Subcutaneous adipose tissue (tissue), 4 donors: ENCODE data around the gene RAE1. TPM values are rescaled to one million over a fixed set of nuclear protein-coding genes. Genes with fewer than 3 reads are reported as not detected.

ENCODE experiments used
- CTCF ChIP-seq: fragments of 450-650 bp; IDR thresholded peaks from one replicate; pipeline ENCODE4 v1.5.1; 2016; ENCODE audit warnings: low read depth, mild to moderate bottlenecking, control low read depth, antibody characterized with exemption, moderate library complexity
- total RNA-seq, 4 donors: library from RNA; depleted of rRNA; stranded (reverse); fragments of >200 nt; gene quantifications; one replicate each; pipeline ENCODE4 v1.1.0, GENCODE V29; 2016

RAE1 gene
- total RNA-seq, 4 donors from 2014 or later: 13.9 to 39.5 (median 16.4) TPM

DNA sequence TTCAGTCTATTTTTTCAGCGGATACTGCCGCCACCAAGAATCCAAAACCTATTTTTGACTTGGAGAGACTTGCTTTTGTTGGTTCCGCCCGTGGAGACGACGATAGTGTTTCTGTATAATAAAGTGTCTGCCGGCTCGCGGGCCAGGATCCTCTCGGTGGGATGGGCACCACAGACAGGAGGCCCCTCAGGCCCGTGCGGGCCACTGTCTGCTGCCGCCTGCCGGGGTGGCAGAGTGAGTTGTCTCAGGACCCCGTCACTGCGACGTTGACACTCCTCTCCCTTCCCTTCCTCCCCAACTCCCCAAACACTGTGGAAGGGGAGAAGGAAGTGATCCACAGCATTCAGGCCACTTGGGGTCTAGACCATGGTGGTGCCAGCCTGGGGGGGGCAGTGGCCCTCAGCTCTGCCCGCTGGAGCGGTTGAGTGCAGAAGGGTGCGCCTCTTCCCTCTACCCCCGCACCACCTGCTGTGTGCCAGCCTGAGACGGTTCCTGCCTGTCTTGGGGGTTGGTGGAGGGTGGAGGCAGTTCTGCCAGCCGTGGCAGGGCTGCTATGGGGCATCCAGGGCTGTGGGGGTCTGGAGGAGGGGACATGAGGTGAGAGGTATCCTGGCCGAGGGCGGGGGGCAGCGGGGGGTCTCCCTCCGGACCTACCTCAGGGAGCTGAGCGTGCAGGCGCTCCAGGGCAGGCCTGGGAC lies 57.6 kb downstream of the RAE1 start:
- no peak for TF ChIP-seq CTCF

DNA sequence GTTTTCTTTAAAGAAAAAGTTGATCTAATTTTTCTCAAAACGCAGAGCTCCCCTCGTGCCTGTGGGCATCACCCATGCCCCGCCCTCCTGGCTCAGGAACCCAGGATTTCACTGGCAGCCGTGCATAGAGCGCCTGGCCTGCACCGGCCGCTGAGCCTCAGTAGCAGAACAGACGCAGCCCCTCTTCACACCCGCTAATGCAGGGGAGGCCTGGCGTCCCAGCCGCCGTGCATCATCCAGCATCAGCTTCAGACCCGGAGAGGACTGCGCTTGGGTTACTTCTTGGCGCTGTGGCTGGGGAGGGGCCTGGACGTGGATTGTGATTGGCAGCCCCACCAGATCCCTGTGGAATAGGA lies 58.2 kb downstream of the RAE1 start:
- TF ChIP-seq CTCF: no peak

DNA sequence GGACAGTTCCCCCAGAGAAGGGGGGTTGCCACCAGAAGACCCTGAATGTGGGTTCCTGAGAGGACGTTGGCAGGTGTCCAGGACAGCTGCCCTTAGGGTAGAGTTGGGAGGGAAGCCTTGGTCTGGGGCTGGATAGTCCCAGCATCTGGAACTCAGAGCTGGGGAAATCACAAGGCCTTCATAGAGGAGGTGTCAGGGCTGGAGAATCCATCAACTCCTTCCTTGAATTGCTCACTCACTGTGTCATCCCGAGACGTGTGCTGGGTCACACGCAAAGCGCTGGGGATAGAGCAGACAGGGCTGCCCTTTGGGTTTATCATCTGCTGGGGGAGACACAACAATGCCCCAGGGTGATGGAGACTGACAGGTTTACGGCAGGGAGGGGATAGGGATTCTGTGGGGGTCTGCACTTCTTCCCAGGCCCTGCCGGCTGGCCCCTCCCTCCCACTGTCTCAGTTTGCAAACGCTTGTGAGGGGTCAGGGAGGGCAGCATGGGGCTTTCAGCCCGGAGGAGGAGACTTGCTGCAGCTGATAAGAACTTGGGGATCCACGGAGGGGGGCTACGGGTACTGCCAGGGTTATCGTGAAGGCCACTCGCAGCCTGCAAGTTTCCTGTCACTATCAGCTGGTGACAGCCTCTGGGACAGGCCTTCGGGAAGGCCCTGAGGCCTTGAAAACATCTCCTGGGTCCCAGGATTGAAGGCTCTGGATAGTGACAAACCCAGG lies 58.8 kb downstream of the RAE1 start:
- TF ChIP-seq CTCF: no peak

DNA sequence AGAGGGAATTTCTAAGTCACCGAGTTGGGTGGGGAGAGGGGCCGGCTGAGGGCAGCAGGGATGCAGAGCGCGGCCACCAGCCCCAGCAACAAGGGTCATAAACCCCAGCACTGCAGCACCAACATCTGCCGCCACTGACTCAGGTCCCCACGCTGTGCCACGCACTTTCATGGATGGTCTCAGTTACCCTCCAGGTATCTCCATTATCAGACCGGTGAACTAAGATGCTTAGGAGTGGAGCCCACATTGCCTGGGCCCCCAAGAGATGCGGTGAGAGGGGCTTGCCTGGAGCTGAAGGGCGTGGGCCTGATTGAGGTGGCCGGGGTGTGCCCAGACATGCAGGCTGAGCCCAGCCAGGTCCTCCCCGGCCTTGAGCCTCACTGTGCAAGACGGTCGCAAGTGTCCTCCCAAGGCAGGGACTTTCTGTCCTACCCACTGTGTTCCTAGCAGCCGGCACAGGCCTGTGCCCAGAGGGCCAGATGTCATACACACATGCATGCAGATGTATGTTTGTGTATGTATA lies 59.4 kb downstream of the RAE1 start:
- TF ChIP-seq CTCF: no peak

- TF ChIP-seq CTCF: no peak
Observed at GRCh38 chr20:57410924-57411323, 59.9 kb downstream of the RAE1 start.

DNA sequence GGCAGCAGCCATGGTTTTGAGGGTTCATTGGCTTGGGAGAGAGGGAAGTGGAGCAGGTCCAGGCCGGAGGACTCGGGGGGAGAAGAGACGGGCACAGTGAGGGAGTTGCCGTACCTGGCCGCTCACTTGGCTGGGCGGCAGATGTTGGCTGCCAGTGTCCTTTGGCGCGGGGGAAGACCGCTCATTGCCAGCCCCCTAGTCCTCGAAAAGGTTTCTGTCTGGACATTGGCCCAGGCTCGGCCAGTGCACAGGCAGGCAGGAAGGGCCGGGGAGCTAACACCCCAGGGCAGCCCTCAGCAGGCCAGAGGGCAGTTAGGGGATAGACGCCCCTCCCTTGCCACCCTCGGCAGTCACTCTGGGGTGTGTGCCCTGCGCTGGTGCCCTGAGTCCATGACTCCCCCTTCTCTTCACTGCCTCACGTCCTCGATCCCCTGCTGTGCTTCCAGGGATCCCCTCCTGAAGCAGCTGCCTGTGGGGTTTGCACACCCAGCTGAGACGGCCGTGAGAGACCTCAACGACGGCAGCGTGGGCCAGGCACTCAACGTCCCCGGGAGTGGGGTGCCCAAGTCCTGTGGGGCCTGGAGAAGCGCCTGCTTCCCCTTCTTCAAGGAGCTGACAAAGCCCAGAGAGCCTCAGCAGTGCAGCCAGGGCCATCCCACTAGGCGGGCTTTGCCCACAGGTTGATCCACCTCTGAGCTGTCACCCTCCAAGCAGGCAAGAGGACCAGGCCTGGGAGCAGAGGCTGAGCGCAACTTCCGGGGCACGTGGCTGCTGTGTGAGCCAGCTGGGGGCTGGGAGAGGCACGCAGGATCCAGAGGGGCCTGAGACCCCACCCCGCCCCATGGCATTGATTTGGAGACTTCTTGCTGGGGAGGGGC lies 60.6 kb downstream of the RAE1 start:
- no peak for TF ChIP-seq CTCF
